ENCODE results near the gene ATP10D.

- TF ChIP-seq CTCF (IDR thresholded peaks at IDR 0.05) = no peak
- TF ChIP-seq POLR2A (IDR thresholded peaks at IDR 0.05) = no peak
Measured at GRCh38 chr4:47525154-47525819, 40.2 kb downstream of the ATP10D start.
